ENCODE measurements around the gene MOSMO.

The MOSMO gene

DNA sequence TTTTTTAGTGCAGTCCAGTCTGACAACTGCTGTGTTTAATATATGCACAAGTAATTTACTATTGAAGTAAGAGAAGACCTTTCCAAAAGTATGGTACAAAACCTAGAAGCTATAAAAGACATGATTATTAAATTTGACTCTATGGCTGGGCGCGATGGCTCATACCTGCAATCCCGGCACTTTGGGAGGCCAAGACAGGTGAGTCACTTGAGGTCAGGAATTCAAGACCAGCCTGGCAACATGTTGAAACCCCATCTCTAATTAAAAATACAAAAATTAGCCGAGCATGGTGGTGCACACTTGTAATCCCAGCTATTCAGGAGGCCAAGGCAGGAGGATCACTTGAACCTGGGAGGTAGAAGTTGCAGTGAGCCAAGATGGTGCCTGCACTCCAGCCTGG is 43.1 kb downstream of the MOSMO start:
- DNase-seq (ENCODE audit: low read depth in 2 of 2), result no peak

DNA sequence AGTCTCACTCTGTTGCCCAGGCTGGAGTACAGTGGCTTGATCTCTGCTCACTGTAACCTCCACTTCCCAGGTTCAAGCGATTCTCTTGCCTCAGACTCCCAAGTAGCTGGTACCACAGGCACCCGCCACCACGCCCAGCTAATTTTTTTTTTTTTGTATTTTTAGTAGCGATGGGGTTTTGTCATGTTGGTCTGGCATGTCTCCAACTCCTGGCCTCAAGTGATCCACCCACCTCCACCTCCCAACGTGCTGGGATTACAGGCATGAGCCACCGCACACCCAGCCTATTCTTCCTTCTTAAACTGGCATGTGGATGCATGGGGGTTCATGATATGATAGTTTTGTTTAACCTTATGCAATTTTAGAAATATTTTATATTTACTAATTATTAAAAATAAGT is 45.1 kb downstream of the MOSMO start:
- no peak for DNase-seq (ENCODE audit: low read depth in 2 of 2)

- DNase-seq (ENCODE audit: low read depth in 2 of 2), result no peak
Observed at GRCh38 chr16:22053921-22054341, 46.0 kb downstream of the MOSMO start.

GRCh38 chr16:22054847-22055590 is 47.1 kb downstream of the MOSMO start:
- no peak for DNase-seq (ENCODE audit: low read depth in 2 of 2)

GRCh38 chr16:22055881-22056280 is 48.0 kb downstream of the MOSMO start:
- no peak for DNase-seq (ENCODE audit: low read depth in 2 of 2)

DNA sequence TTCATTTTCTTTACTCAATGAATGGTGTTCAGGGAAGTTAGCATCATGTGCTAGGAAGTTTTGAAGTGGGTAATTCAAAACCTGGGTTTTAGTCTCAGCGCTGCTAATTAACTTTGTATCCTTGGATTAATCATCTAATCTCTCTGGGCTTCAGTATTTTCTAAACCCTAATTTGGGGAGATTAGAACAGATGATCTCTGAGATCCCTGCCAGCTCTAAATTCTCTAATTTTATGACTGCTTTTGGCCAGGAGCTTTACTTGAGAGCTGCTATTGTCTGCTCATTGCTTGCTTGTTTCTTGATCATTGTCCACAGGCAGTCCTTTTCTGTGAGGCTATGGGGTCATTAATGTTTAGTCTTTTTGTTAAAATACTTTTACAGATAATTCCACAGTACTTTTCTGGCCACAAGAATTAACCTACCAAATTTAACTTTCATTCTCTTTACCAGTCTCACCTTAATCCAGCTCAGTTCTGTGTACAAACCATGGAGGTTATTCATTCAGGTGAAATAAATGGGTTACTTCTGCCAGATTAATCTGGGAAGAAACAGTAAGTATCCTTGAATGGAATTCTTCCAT is 56.1 kb downstream of the MOSMO start:
- DNase-seq (ENCODE audit: low read depth in 2 of 2), result no peak

- DNase-seq (ENCODE audit: low read depth in 2 of 2), result no peak
Observed at GRCh38 chr16:22065252-22065651, 57.3 kb downstream of the MOSMO start.

DNA sequence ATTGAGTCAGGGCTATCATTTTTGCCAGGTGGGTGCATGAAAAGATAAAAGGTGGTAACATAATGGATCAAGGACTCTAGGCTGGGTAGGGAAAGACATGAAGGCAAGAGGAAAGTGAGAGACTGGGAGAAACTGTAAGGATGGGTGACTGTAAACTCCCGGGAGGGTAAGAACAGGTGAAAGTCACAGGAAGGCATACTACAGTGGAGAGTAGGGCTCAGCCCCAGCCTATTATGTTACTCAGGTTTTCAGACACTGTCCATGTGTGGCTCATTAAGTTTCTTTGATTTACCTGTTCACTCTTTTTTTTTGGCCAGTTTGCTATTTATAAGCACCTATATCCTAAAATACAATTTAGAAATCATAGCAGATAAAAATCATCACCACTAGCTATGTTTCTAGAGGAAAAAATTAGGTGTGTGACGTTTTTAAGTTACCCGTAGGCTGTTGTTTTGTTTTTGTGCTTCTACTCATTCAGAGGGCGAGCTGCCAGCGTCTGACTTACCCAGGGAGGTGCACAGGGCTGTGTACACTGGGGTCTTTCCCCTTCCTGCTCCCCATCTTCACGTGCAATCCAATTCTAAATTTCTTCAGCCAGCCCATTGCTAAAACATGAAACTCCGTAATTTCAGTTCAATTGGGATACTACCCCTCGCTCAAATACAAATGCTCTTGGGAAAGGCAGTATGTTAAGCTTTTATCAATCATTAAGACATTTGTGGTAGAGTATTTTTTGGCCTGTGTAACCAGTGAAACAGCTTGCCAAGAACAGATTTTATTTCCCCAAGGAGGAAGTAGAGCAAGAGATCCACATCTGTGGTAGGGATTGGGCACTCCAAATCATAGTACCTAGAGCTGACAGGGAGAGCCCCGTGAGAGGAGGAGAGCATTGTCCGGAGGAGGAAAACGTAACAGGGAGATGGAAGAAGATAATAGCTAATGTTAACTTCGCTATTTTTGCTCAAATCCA is 62.7 kb downstream of the MOSMO start:
- no peak for DNase-seq (ENCODE audit: low read depth in 2 of 2)

DNA sequence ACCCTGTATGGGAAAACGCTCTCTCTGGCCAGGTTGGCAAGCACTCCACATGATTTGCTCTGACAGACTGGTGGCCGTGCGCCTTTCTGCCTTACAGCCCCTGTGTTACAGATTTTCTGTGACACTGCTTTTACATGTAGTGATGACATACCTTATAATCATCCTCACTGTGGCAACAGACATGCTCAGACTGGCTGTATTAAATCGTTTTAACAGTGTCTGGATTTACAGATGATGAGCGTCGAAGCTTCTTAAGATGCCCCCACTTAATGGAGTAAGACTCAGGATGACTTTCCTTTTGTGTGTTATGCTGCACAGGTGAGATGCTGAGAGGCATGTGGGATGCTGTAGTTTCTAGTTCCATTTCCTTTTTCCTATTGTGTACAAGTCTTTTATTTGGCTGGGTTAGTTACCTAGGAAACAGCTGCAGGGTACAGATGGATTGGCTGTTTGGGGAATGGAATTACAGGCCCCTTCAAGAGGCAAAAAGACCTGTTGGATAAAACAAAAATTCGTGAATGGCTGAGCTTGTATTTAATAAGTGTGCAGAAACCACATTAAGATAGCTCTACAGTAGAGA is 63.5 kb downstream of the MOSMO start:
- no peak for DNase-seq (ENCODE audit: low read depth in 2 of 2)

GRCh38 chr16:22073350-22073749 is 65.4 kb downstream of the MOSMO start:
- no peak for DNase-seq (ENCODE audit: low read depth in 2 of 2)

GRCh38 chr16:22075043-22075757 is 67.3 kb downstream of the MOSMO start:
- no peak for DNase-seq (ENCODE audit: low read depth in 2 of 2)

- no peak for DNase-seq (ENCODE audit: low read depth in 2 of 2)
Observed at GRCh38 chr16:22075776-22076175, 67.9 kb downstream of the MOSMO start.

- DNase-seq (ENCODE audit: low read depth in 2 of 2), result peak; percentile 22 to 45
Observed at GRCh38 chr16:22077700-22078313, 69.9 kb downstream of the MOSMO start.

GRCh38 chr16:22078656-22079055 is 70.7 kb downstream of the MOSMO start:
- no peak for DNase-seq (ENCODE audit: low read depth in 2 of 2)

DNA sequence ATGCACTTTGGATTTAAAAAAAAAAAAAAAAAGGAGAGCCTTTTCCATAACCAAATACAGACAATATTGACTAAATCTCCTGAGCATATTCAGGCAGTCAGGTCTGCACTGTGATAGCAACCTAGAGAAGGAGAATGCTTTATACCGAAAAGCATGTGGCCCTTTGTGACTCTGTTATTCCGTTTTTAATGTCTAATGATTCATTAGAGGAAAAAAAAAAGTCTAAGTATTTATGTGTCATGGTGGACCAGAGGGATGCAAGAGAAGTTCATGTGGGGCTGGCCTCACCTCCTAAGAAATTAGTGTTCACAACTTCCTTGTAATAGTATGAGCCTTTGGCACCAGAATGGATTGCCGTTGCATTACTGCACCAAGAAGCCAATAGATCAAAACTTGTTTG is 73.1 kb downstream of the MOSMO start:
- no peak for DNase-seq (ENCODE audit: low read depth in 2 of 2)

- no peak for DNase-seq (ENCODE audit: low read depth in 2 of 2)
Observed at GRCh38 chr16:22086440-22086839, 78.5 kb downstream of the MOSMO start.

GRCh38 chr16:22088642-22089041 is 80.7 kb downstream of the MOSMO start:
- DNase-seq (ENCODE audit: low read depth in 2 of 2), result no peak

- DNase-seq (ENCODE audit: low read depth in 2 of 2), result no peak
Observed at GRCh38 chr16:22089910-22090309, 82.0 kb downstream of the MOSMO start.

GRCh38 chr16:22091721-22092120 is 83.8 kb downstream of the MOSMO start:
- no peak for DNase-seq (ENCODE audit: low read depth in 2 of 2)

DNA sequence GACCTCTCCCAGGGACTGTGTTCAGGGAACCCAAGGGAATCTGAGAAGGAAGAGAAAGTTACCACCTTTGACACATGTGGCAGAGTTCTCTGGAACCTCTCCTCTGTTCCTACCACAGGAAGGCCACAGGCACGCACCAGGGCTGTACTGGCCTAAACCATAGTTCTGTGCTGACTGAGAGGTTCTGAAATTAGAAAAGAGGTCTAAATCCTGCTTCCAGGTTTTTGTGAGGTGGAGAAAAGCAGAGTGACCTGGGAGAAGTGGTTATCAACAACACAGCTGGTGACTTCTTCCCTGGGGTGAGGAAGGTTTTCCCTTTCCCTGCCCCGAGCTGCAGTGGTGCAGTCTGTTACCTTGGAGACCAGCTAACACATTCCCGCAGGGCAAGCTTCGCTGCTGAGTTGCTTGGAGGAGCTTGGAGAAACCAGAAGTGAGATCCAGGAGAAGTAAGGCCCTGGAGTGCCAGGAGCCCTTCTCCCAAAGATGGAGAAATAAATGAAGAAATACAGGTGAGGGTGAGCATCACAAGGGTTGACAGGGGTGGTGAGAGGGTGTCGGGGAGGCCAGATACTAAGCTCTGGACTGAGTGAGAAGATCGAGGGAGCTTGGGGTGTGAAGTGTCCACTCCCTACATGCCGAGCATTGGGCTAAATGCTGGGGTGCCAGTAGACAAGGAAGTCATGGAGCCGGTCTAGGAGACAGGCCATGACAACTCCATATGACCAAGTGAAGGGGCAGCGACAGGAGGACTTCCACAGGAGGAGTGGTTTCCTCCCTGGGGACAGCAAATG is 84.4 kb downstream of the MOSMO start, which contains the start of gene VWA3A:
VWA3A (plus strand) TSS at position 399 of the 791 bp plus-strand sequence; CDS start at position 496, 97 bp downstream.
- DNase-seq (ENCODE audit: low read depth in 2 of 2), result no peak
